ENCODE measurements around the gene MCM6.

The MCM6 gene

GRCh38 chr2:135876066-135876711, at the start of gene MCM6:
MCM6 (minus strand) TSS chr2:135876443; CDS start chr2:135876365, 78 bp downstream.
- Histone ChIP-seq H3K4me1 (ENCODE audit: control insufficient read depth, insufficient read depth, low read length) (peaks cover 15% of the 10 kb centered on the region), H3K36me3 (ENCODE audit: control insufficient read depth, insufficient read depth, low read length) (peaks cover 30% of the 10 kb centered on the region), H3K9me3 (ENCODE audit: control insufficient read depth, insufficient read depth, low read depth, low read length) (no peaks in the 10 kb centered on the region), H3K27ac (ENCODE audit: low read depth, low read length) (peak within 1 kb of the TSS; percentile 86), H3K9ac (ENCODE audit: low read length) (peak within 1 kb of the TSS; percentile 94), H3K4me3 (ENCODE audit: low read depth, low read length) (peak within 1 kb of the TSS; percentile 93), H3K27me3 (ENCODE audit: control insufficient read depth, insufficient read depth, low read length) (no peaks in the 10 kb centered on the region)

DNA sequence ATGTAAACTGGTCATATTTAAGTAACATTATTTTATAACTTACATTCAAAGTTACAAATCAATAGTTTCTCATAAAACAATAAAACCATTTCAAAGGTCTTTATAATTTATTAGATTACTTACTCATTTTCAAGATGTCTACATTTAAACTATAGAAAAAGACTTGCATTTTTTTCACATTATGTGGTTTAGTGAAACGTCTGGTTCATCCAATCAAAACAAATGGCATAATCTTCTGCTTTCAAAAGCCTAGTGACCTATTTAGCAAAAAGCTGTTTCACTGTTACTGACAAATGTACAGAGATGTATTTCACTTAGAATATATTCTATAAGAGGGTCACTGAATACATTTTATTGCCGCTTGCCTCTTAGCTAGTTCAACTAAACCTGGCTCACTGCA, 49.3 kb upstream of the MCM6 start:
- no peaks in the 10 kb centered on the region for H3K4me1 ChIP-seq (ENCODE audit: control insufficient read depth, insufficient read depth, low read length)
- H3K27ac ChIP-seq (ENCODE audit: low read depth, low read length), result no peak overlapping the region
- peaks cover 29% of the 10 kb centered on the region for H3K36me3 ChIP-seq (ENCODE audit: control insufficient read depth, insufficient read depth, low read length)
- H3K9ac ChIP-seq (ENCODE audit: low read length), result no peak overlapping the region
- H3K9me3 ChIP-seq (ENCODE audit: control insufficient read depth, insufficient read depth, low read depth, low read length), result no peaks in the 10 kb centered on the region
- H3K4me3 ChIP-seq (ENCODE audit: low read depth, low read length), result no peak overlapping the region
- H3K27me3 ChIP-seq (ENCODE audit: control insufficient read depth, insufficient read depth, low read length), result no peaks in the 10 kb centered on the region

DNA sequence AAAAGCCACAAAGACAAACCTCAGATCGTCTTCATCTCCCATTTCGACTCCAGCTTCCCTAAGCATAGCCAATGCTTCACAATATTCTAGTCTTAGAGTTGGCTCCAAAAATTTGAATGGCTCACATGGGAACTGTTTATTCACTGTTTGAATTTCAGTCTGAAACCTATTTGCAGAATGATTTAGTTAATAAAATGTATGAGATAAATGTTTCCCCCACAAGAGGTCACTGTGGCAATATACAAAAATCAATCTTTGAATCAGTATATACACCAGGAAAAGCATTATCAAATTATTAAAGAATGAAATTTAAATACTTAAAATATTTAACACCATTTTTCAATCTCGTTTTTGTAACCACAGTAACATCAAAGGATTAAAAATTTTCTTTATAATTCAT, 40.0 kb upstream of the MCM6 start:
- Histone ChIP-seq H3K27ac (ENCODE audit: low read depth, low read length) (no peak overlapping the region), H3K4me3 (ENCODE audit: low read depth, low read length) (no peak overlapping the region), H3K9me3 (ENCODE audit: control insufficient read depth, insufficient read depth, low read depth, low read length) (no peaks in the 10 kb centered on the region), H3K9ac (ENCODE audit: low read length) (no peak overlapping the region), H3K4me1 (ENCODE audit: control insufficient read depth, insufficient read depth, low read length) (no peaks in the 10 kb centered on the region), H3K27me3 (ENCODE audit: control insufficient read depth, insufficient read depth, low read length) (no peaks in the 10 kb centered on the region), H3K36me3 (ENCODE audit: control insufficient read depth, insufficient read depth, low read length) (peaks cover 15% of the 10 kb centered on the region)

DNA sequence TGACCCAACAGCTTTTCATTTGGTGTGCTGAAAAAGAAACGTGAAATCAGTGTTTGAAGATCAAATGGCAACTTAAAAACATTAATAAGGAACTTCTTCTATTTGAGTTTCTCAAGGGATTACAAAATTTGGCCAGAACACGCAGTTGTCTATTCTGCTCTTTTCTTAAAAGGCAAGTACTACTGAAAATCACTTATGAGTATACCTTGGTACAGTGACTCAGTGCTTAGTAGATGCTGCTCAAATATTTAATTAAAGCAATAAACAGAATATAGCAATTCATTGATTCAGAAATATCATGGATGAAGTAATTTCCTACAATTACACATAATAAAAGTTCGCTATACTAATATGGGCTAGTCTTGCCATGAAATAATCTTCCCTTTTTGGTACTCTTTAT, 38.2 kb upstream of the MCM6 start:
- Histone ChIP-seq H3K9ac (ENCODE audit: low read length) (no peak overlapping the region), H3K27me3 (ENCODE audit: control insufficient read depth, insufficient read depth, low read length) (no peaks in the 10 kb centered on the region), H3K4me1 (ENCODE audit: control insufficient read depth, insufficient read depth, low read length) (no peaks in the 10 kb centered on the region; the same call in 1 of the 2 replicates), H3K9me3 (ENCODE audit: control insufficient read depth, insufficient read depth, low read depth, low read length) (no peaks in the 10 kb centered on the region), H3K27ac (ENCODE audit: low read depth, low read length) (no peak overlapping the region), H3K4me3 (ENCODE audit: low read depth, low read length) (no peak overlapping the region), H3K36me3 (ENCODE audit: control insufficient read depth, insufficient read depth, low read length) (peaks cover 20% of the 10 kb centered on the region)

DNA sequence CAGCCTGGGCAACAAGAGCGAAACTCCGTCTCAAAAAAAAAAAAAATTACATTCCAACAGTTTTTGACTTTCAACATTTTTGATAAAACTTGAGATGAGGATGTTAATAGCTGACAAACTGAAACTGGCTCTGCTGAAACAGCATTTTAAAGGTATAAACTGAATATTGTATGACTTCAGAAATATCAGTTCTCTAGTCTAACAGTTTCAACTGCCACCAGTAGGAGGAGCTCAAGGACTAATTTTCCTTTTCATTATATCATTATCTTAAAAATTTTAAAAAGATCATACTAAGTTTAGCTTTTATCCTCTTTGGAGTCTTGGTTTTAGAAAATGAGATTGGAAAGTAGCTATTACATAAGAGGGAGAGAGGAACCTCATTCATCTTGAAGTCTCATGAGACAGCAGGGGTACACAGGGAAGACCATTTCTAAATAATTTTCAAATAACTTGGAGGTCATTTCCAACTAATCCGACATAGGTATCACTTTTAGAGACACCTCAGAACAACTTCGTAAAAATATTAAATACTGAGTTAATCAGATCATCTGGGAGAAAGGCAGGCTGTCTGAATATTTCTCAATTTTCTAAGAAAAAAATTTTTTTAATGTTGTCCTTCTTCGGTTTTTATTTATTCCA, 37.6 kb upstream of the MCM6 start:
- Histone ChIP-seq H3K27ac (ENCODE audit: low read depth, low read length) (no peak overlapping the region), H3K9me3 (ENCODE audit: control insufficient read depth, insufficient read depth, low read depth, low read length) (no peaks in the 10 kb centered on the region), H3K9ac (ENCODE audit: low read length) (no peak overlapping the region), H3K4me3 (ENCODE audit: low read depth, low read length) (no peak overlapping the region), H3K36me3 (ENCODE audit: control insufficient read depth, insufficient read depth, low read length) (peaks cover 24% of the 10 kb centered on the region), H3K4me1 (ENCODE audit: control insufficient read depth, insufficient read depth, low read length) (no peaks in the 10 kb centered on the region; the same call in 1 of the 2 replicates), H3K27me3 (ENCODE audit: control insufficient read depth, insufficient read depth, low read length) (no peaks in the 10 kb centered on the region)

GRCh38 chr2:135909976-135910375, 33.7 kb upstream of the MCM6 start:
- Histone ChIP-seq H3K36me3 (ENCODE audit: control insufficient read depth, insufficient read depth, low read length) (peaks cover 46% of the 10 kb centered on the region), H3K27me3 (ENCODE audit: control insufficient read depth, insufficient read depth, low read length) (no peaks in the 10 kb centered on the region)

GRCh38 chr2:135905679-135906078, 29.4 kb upstream of the MCM6 start:
- peaks cover 36% of the 10 kb centered on the region for H3K36me3 ChIP-seq (ENCODE audit: control insufficient read depth, insufficient read depth, low read length)
- no peaks in the 10 kb centered on the region; the same call in 1 of the 2 replicates for H3K4me1 ChIP-seq (ENCODE audit: control insufficient read depth, insufficient read depth, low read length)
- no peak overlapping the region for H3K27ac ChIP-seq (ENCODE audit: low read depth, low read length)
- no peaks in the 10 kb centered on the region for H3K9me3 ChIP-seq (ENCODE audit: control insufficient read depth, insufficient read depth, low read depth, low read length)
- no peak overlapping the region for H3K4me3 ChIP-seq (ENCODE audit: low read depth, low read length)
- H3K27me3 ChIP-seq (ENCODE audit: control insufficient read depth, insufficient read depth, low read length), result no peaks in the 10 kb centered on the region
- no peak overlapping the region for H3K9ac ChIP-seq (ENCODE audit: low read length)

More at GRCh38 chr2:135909976-135910375, 33.7 kb upstream of the MCM6 start:
- no peaks in the 10 kb centered on the region for H3K9me3 ChIP-seq (ENCODE audit: control insufficient read depth, insufficient read depth, low read depth, low read length)
- no peak overlapping the region for H3K27ac ChIP-seq (ENCODE audit: low read depth, low read length)
- H3K9ac ChIP-seq (ENCODE audit: low read length), result no peak overlapping the region
- no peak overlapping the region for H3K4me3 ChIP-seq (ENCODE audit: low read depth, low read length)
- no peaks in the 10 kb centered on the region; the same call in 1 of the 2 replicates for H3K4me1 ChIP-seq (ENCODE audit: control insufficient read depth, insufficient read depth, low read length)

GRCh38 chr2:135904341-135904989, 28.2 kb upstream of the MCM6 start:
- Histone ChIP-seq H3K9ac (ENCODE audit: low read length) (no peak overlapping the region), H3K27ac (ENCODE audit: low read depth, low read length) (no peak overlapping the region), H3K4me1 (ENCODE audit: control insufficient read depth, insufficient read depth, low read length) (no peaks in the 10 kb centered on the region), H3K27me3 (ENCODE audit: control insufficient read depth, insufficient read depth, low read length) (no peaks in the 10 kb centered on the region), H3K36me3 (ENCODE audit: control insufficient read depth, insufficient read depth, low read length) (peaks cover 26% of the 10 kb centered on the region), H3K4me3 (ENCODE audit: low read depth, low read length) (no peak overlapping the region), H3K9me3 (ENCODE audit: control insufficient read depth, insufficient read depth, low read depth, low read length) (no peaks in the 10 kb centered on the region)

GRCh38 chr2:135903650-135904049, 27.4 kb upstream of the MCM6 start:
- Histone ChIP-seq H3K9me3 (ENCODE audit: control insufficient read depth, insufficient read depth, low read depth, low read length) (no peaks in the 10 kb centered on the region), H3K27ac (ENCODE audit: low read depth, low read length) (no peak overlapping the region), H3K4me3 (ENCODE audit: low read depth, low read length) (no peak overlapping the region), H3K36me3 (ENCODE audit: control insufficient read depth, insufficient read depth, low read length) (peaks cover 21% of the 10 kb centered on the region), H3K9ac (ENCODE audit: low read length) (no peak overlapping the region), H3K27me3 (ENCODE audit: control insufficient read depth, insufficient read depth, low read length) (no peaks in the 10 kb centered on the region), H3K4me1 (ENCODE audit: control insufficient read depth, insufficient read depth, low read length) (no peaks in the 10 kb centered on the region)

DNA sequence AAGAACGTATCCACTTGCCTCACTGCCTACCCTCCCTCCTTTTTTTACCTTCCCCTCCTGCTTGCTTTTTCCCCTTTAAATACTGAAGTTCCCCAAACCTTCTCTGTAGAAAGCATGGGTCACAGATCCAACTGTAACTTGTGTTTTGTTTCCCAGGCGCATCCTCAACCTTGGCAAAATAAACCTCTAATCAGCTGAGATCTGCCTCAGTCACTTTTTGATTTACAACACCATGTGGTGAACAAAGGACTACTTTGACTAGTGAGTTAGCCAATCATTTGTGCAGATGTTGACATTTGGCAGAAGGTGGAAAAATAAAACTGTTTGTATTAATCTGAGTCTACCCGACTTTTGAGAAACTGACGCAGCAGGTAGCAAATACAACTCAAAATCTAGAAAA, 23.3 kb upstream of the MCM6 start:
- H3K27ac ChIP-seq (ENCODE audit: low read depth, low read length), result no peak overlapping the region
- no peaks in the 10 kb centered on the region for H3K9me3 ChIP-seq (ENCODE audit: control insufficient read depth, insufficient read depth, low read depth, low read length)
- H3K4me3 ChIP-seq (ENCODE audit: low read depth, low read length), result no peak overlapping the region
- no peaks in the 10 kb centered on the region for H3K27me3 ChIP-seq (ENCODE audit: control insufficient read depth, insufficient read depth, low read length)
- H3K4me1 ChIP-seq (ENCODE audit: control insufficient read depth, insufficient read depth, low read length), result no peaks in the 10 kb centered on the region
- no peak overlapping the region for H3K9ac ChIP-seq (ENCODE audit: low read length)
- no peaks in the 10 kb centered on the region for H3K36me3 ChIP-seq (ENCODE audit: control insufficient read depth, insufficient read depth, low read length)

DNA sequence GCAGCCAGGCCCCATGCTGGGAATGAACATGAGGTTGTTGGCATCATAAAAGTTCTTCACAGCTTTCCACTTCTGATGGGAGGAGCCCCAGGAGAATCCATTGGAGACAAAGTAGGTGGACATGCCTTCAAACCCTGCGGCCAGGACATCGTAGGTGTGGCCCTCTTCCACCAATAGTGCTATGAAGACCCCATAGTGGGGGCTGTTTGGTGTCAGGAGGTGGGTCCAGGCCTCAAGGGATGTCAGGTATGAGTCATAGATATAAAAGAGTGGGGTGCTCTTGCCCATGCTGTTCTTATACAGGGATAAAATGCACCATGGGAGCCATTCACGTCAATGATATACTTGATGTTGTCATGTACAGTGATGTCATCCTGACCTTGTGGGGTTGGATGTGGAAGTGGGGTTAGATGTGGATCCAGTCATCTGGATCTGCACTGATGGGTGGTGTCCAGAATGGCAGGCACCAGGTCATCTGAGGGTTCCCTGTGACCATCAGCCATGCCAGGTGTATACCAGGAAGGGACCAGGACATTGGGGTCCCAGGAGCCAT, 22.1 kb upstream of the MCM6 start:
- Histone ChIP-seq H3K4me3 (ENCODE audit: low read depth, low read length) (no peak overlapping the region), H3K36me3 (ENCODE audit: control insufficient read depth, insufficient read depth, low read length) (no peaks in the 10 kb centered on the region), H3K4me1 (ENCODE audit: control insufficient read depth, insufficient read depth, low read length) (no peaks in the 10 kb centered on the region), H3K27ac (ENCODE audit: low read depth, low read length) (no peak overlapping the region), H3K9me3 (ENCODE audit: control insufficient read depth, insufficient read depth, low read depth, low read length) (no peaks in the 10 kb centered on the region), H3K27me3 (ENCODE audit: control insufficient read depth, insufficient read depth, low read length) (no peaks in the 10 kb centered on the region), H3K9ac (ENCODE audit: low read length) (no peak overlapping the region)

Data from HUES6 (cell line).